Fibroblast of lung (primary cell): ENCODE measurements around the gene TTC13. TPM values are rescaled to one million over a fixed set of nuclear protein-coding genes. Genes with fewer than 3 reads are reported as not detected.

ENCODE experiments used
- DNase-seq, 2 donors: peaks; one replicate each; pipeline versions ENCODE4 v3.0.0 to v3.0.0-alpha.2; 2010; ENCODE audit warnings: low read depth in 2 of 2
- H2AFZ ChIP-seq: 2 replicates; pipeline ENCODE4 v1.5.1; 2012; ENCODE audit warnings: low read length, control low read depth, inconsistent platforms
- H3K27ac ChIP-seq: 2 replicates; pipeline ENCODE4 v1.5.1; 2011; ENCODE audit warnings: low read length, control low read depth; ENCODE audit not compliant: insufficient read depth
- H3K27me3 ChIP-seq: 2 replicates; pipeline ENCODE4 v1.5.1; 2011; ENCODE audit warnings: mild to moderate bottlenecking, low read length; ENCODE audit not compliant: control insufficient read depth, insufficient read depth
- H3K36me3 ChIP-seq: 2 replicates; pipeline ENCODE4 v1.5.1; 2011; ENCODE audit warnings: low read length; ENCODE audit not compliant: control insufficient read depth, insufficient read depth
- H3K4me1 ChIP-seq: 2 replicates; pipeline ENCODE4 v1.5.1; 2011; ENCODE audit warnings: low read length; ENCODE audit not compliant: control insufficient read depth, insufficient read depth; ENCODE audit errors: extremely low read depth
- H3K4me2 ChIP-seq: 2 replicates; pipeline ENCODE4 v1.5.1; 2011; ENCODE audit warnings: low read length, control low read depth; ENCODE audit not compliant: insufficient read depth; ENCODE audit errors: extremely low read depth
- H3K4me3 ChIP-seq, 4 experiments: fragments of 200-600 bp in 1 of 4; sonication (generic) in 1 of 4; replicated peaks in 1 of 4; 2 replicates each; pipeline ENCODE4 v1.5.1; 2011 to 2016; ENCODE audit warnings: low read length in 4 of 4, low read depth in 3 of 4, mild to moderate bottlenecking in 3 of 4, control low read depth in 2 of 4, inconsistent platforms in 1 of 4, mixed read lengths in 1 of 4; ENCODE audit not compliant: insufficient read depth in 1 of 4; ENCODE audit errors: control extremely low read depth in 1 of 4
- H3K79me2 ChIP-seq: 2 replicates; pipeline ENCODE4 v1.5.1; 2012; ENCODE audit warnings: mild to moderate bottlenecking, low read length, inconsistent platforms; ENCODE audit not compliant: control insufficient read depth, insufficient read depth
- H3K9ac ChIP-seq: 2 replicates; pipeline ENCODE4 v1.5.1; 2011; ENCODE audit warnings: mild to moderate bottlenecking, low read length, control low read depth; ENCODE audit not compliant: insufficient read depth
- H3K9me3 ChIP-seq: 2 replicates; pipeline ENCODE4 v1.5.1; 2012; ENCODE audit warnings: low read depth, low read length; ENCODE audit not compliant: control insufficient read depth, insufficient read depth
- H4K20me1 ChIP-seq: 2 replicates; pipeline ENCODE4 v1.5.1; 2011; ENCODE audit warnings: low read length; ENCODE audit not compliant: control insufficient read depth, insufficient read depth; ENCODE audit errors: extremely low read depth
- EZH2 ChIP-seq: IDR thresholded peaks from 2 replicates; pipeline ENCODE4 v1.5.1; 2012; ENCODE audit warnings: low read length, control low read depth, mild to moderate bottlenecking; ENCODE audit errors: missing control alignments
- polyA plus RNA-seq, 2 donors: library from polyadenylated mRNA; depleted of rRNA in 1 of 2; stranded (reverse) in 1 of 2; unstranded in 1 of 2; fragments of >200 nt; gene quantifications; 2 replicates each; pipeline ENCODE4 v1.2.1, GENCODE V29; 2011 to 2012; ENCODE audit warnings: missing spikeins in 1 of 2
- total RNA-seq: library from RNA; depleted of rRNA; stranded (reverse); fragments of >200 nt; gene quantifications from 2 replicates; pipeline ENCODE4 v1.2.1, GENCODE V29; 2014
- TF ChIP-seq, protein P1 (sequence below), 2 donors: IDR thresholded peaks in 1 of 2; conservative IDR thresholded peaks in 1 of 2; 1 replicate in 1 of 2; 2 replicates in 1 of 2; pipeline ENCODE4 v1.5.1; 2011 to 2012; ENCODE audit warnings: low read length in 2 of 2, control low read depth in 1 of 2, inconsistent platforms in 1 of 2, low read depth in 1 of 2, mild to moderate bottlenecking in 1 of 2

Gene TTC13
- total and polyA plus RNA-seq, 2 donors (not counting 1 experiment from before 2014, with no cell fraction given): 8.0 to 16.2 TPM

DNA sequence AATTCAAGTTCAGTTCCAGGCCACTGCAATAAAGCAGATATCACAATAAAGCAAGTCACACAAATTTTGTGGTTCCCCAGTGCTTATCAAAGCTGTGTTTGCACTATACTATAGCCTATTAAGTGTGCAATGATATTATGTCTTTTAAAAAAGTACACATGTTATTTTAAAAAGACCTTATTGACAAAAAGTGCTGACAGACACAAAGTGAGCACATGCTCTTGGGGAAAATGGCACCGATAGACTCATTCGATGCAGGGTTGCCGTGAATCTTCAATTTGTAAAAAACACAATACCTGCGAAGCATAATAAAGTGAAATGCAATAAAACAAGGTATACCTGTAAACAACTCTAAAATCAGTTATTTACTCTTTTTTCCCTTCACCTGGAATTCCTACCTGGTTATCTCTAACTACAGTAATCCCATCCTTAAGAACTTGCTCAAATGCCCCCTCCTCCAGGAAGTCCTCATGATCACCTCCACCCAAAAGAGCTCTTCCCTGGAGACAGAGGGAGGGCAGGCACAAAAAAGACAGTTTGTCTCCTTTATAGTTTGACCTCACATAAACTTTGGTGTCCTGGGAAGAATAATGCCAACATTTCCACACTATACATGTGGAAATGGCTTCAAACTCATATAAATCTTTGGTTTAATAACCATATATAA is 100.6 kb downstream of the TTC13 start:
- Histone ChIP-seq H3K36me3 (no peaks in the 10 kb centered on the region), H3K9ac (no peak overlapping the region), H3K4me3 (no peak overlapping the region), H4K20me1 (no peaks in the 10 kb centered on the region), H3K79me2 (no peaks in the 10 kb centered on the region), H3K27ac (no peak overlapping the region), H3K4me1 (peaks cover 15% of the 10 kb centered on the region), H3K27me3 (peaks cover 2% of the 10 kb centered on the region), H3K4me2 (peak overlapping the region; percentile 46), H3K9me3 (no peaks in the 10 kb centered on the region), H2AFZ (no peak overlapping the region)
- TF ChIP-seq, protein P1, sequence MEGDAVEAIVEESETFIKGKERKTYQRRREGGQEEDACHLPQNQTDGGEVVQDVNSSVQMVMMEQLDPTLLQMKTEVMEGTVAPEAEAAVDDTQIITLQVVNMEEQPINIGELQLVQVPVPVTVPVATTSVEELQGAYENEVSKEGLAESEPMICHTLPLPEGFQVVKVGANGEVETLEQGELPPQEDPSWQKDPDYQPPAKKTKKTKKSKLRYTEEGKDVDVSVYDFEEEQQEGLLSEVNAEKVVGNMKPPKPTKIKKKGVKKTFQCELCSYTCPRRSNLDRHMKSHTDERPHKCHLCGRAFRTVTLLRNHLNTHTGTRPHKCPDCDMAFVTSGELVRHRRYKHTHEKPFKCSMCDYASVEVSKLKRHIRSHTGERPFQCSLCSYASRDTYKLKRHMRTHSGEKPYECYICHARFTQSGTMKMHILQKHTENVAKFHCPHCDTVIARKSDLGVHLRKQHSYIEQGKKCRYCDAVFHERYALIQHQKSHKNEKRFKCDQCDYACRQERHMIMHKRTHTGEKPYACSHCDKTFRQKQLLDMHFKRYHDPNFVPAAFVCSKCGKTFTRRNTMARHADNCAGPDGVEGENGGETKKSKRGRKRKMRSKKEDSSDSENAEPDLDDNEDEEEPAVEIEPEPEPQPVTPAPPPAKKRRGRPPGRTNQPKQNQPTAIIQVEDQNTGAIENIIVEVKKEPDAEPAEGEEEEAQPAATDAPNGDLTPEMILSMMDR (conservative IDR thresholded peaks at IDR 0.05 in 1 of 2, IDR thresholded peaks at IDR 0.05 in 1 of 2; ENCODE audit: low read depth in 1 of 2, low read length in 2 of 2): no peak
- no peak for TF ChIP-seq EZH2
- DNase-seq: no peak

DNA sequence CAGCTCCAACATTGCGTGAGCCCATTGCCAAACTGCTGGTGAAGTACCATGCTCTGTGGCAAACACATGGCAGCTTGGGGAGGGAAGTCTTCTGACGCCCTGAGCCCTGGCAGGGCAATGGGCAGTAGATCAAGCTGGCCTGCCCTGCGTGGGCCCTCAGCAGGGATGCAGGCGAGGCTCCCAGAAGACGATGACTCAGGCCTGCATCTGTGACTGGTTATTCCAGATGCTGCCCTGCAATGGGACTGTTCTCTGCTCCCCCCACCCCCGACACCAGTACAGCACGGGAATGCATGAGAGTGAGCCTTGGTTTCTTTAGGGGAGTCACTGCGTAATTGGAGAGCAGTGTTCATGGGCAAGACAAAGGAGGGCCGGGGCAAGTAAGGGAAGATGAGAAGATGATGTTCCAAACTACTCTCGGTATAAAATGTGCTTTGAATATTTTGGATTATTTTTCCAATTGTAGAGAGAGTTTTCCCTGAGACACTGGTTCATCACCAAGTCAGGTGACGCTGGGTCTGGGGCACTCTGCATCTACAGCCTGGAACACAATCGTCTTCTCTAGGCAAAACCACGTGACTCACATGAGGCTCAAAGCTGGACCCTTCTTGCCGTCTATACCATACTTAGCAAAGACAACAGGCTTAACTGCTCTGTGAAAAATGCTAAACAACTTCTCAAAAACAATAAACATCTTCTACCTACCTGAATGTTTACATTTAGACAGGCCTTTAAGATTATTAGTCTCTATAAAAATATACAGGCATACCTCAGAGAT is 101.3 kb downstream of the TTC13 start:
- H3K9ac ChIP-seq: no peak overlapping the region
- TF ChIP-seq, protein P1 (conservative IDR thresholded peaks at IDR 0.05 in 1 of 2, IDR thresholded peaks at IDR 0.05 in 1 of 2; ENCODE audit: low read depth in 1 of 2, low read length in 2 of 2): no peak
- TF ChIP-seq EZH2: no peak
- DNase-seq: peak; percentile 54 to 62
- H3K4me3 ChIP-seq: no peak overlapping the region
- H4K20me1 ChIP-seq: no peaks in the 10 kb centered on the region
- H3K9me3 ChIP-seq: no peaks in the 10 kb centered on the region
- peaks cover 15% of the 10 kb centered on the region for H3K4me1 ChIP-seq
- H3K27me3 ChIP-seq: no peaks in the 10 kb centered on the region
- H2AFZ ChIP-seq: no peak overlapping the region
- H3K36me3 ChIP-seq: no peaks in the 10 kb centered on the region
- H3K27ac ChIP-seq: no peak overlapping the region
- no peaks in the 10 kb centered on the region for H3K79me2 ChIP-seq
- peak overlapping the region; percentile 20 for H3K4me2 ChIP-seq

DNA sequence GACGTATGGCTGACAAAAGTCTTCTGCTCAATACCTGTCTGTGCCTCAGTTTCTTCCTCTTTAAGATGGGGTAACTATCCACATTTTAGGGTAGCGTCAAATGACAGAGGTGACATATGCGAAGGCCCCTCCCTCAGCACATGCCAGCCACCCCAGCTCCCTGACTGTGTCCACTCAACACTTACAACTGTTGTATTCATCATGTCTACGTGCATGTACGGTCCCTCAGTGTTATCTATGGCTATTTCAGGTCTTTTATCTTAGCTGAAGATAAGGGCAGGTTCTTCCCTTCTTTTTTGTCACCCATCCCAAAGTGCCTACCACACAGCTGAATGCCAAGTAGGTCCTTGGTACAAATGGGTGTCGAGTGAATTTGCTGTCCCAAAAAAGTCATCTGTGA is 102.0 kb downstream of the TTC13 start:
- Histone ChIP-seq H2AFZ (no peak overlapping the region), H3K27ac (no peak overlapping the region)

More for the DNA sequence above, 102.0 kb downstream of the TTC13 start:
- Histone ChIP-seq H3K79me2 (no peaks in the 10 kb centered on the region), H3K27me3 (no peaks in the 10 kb centered on the region), H4K20me1 (no peaks in the 10 kb centered on the region), H3K36me3 (no peaks in the 10 kb centered on the region), H3K4me2 (no peak overlapping the region), H3K9me3 (no peaks in the 10 kb centered on the region), H3K4me3 (no peak overlapping the region), H3K9ac (no peak overlapping the region), H3K4me1 (peaks cover 15% of the 10 kb centered on the region)
- TF ChIP-seq, protein P1 (conservative IDR thresholded peaks at IDR 0.05 in 1 of 2, IDR thresholded peaks at IDR 0.05 in 1 of 2; ENCODE audit: low read depth in 1 of 2, low read length in 2 of 2): no peak
- TF ChIP-seq EZH2: no peak
- DNase-seq: no peak
